Neural crest cell (in vitro differentiated cells): ENCODE results near the gene TACSTD2. TPM values are rescaled to one million over a fixed set of nuclear protein-coding genes. Genes with fewer than 3 reads are reported as not detected.

Experiments
- DNase-seq: peaks from one replicate; pipeline ENCODE4 v3.0.0; 2021; ENCODE audit warnings: low read depth, mixed read lengths, low spot score
- H3K27ac Mint-ChIP-seq: one replicate; pipeline ENCODE4 v1.8.0; 2021; ENCODE audit warnings: mild to moderate bottlenecking, mixed read lengths; ENCODE audit not compliant: unreplicated experiment
- H3K27me3 Mint-ChIP-seq: 2 replicates; pipeline ENCODE4 v1.8.0; 2021; ENCODE audit warnings: low read depth, mild to moderate bottlenecking, mixed read lengths
- H3K36me3 Mint-ChIP-seq: 2 replicates; pipeline ENCODE4 v1.8.0; 2021; ENCODE audit warnings: low read depth, mild to moderate bottlenecking, mixed read lengths
- H3K4me1 Mint-ChIP-seq: 2 replicates; pipeline ENCODE4 v1.8.0; 2021; ENCODE audit warnings: mixed read lengths
- H3K4me3 Mint-ChIP-seq: one replicate; pipeline ENCODE4 v1.8.0; 2021; ENCODE audit warnings: mild to moderate bottlenecking, mixed read lengths
- H3K9me3 Mint-ChIP-seq: 2 replicates; pipeline ENCODE4 v1.8.0; 2021; ENCODE audit warnings: mixed read lengths
- CTCF ChIP-seq: fragments of 200-600 bp; sonication (generic); conservative IDR thresholded peaks from 2 replicates; pipeline ENCODE4 v1.5.0; 2021; ENCODE audit warnings: antibody characterized with exemption, mild to moderate bottlenecking
- total RNA-seq: library from RNA; stranded (reverse); gene quantifications from 2 replicates; pipeline ENCODE4 v1.2.1, GENCODE V29; 2021

Gene TACSTD2
- total RNA-seq, 1 donor from 2014 or later: not detected

DNA sequence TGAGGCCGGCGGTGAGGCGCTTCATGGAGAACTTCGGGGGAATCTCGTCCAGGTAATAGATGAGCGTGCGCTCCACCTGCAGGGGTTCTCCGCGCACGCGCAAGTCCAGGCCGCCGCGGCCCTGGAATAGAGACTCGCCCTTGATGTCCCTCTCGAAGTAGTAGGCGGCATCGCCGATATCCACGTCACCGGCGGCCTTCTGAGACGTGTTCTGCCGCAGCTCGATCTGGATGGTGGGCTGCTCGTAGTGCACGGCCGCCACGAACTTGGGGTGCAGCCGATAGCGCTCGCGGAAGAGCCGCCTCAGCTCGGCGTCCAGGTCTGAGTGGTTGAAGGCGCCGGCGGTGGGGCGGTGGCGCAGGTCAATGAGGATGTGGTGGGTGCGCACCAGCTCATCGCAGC is 726 bp downstream of the TACSTD2 start:
- Mint-ChIP-seq H3K27ac (no peak overlapping the region), H3K9me3 (no peaks in the 10 kb centered on the region), H3K36me3 (no peaks in the 10 kb centered on the region), H3K4me3 (no peak overlapping the region), H3K4me1 (peaks cover 26% of the 10 kb centered on the region), H3K27me3 (peaks cover 52% of the 10 kb centered on the region)
- no peak for TF ChIP-seq CTCF
- no peak for DNase-seq

DNA sequence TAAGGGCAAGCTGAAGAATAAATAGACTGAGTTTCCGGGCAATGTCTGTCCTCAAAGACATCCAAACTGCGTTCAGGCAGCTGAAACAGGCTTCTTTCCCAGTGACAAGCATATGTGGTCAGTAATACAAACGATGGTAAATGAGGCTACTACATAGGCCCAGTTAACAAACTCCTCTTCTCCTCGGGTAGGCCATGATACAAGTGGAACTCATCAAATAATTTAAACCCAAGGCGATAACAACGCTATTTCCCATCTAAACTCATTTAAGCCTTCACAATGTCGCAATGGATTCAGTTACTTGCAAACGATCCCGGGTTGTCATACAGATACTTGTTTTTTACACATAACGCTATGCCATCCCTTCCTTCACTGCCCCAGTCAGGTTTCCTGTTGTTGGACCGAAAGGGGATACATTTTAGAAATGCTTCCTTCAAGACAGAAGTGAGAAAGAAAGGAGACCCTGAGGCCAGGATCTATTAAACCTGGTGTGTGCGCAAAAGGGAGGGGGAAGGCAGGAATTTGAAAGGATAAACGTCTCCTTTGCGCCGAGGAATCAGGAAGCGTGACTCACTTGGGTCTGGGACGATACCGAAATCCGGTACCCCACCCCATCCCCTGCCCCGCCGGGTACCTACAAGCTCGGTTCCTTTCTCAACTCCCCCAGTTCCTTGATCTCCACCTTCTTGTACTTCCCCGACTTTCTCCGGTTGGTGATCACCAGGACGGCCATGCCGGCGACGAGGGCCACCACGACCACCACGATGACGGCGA is 1.3 kb downstream of the TACSTD2 start:
- Mint-ChIP-seq H3K27me3 (peaks cover 52% of the 10 kb centered on the region), H3K4me1 (peaks cover 26% of the 10 kb centered on the region), H3K27ac (no peak overlapping the region), H3K36me3 (no peaks in the 10 kb centered on the region), H3K9me3 (no peaks in the 10 kb centered on the region), H3K4me3 (no peak overlapping the region)
- DNase-seq: no peak
- TF ChIP-seq CTCF: no peak

GRCh38 chr1:58574816-58575215 is 2.2 kb downstream of the TACSTD2 start:
- no peaks in the 10 kb centered on the region for H3K36me3 Mint-ChIP-seq
- H3K27ac Mint-ChIP-seq: no peak overlapping the region
- DNase-seq: no peak
- no peaks in the 10 kb centered on the region for H3K9me3 Mint-ChIP-seq
- peaks cover 26% of the 10 kb centered on the region for H3K4me1 Mint-ChIP-seq
- H3K27me3 Mint-ChIP-seq: peaks cover 49% of the 10 kb centered on the region
- TF ChIP-seq CTCF: no peak
- H3K4me3 Mint-ChIP-seq: no peak overlapping the region

- H3K27me3 Mint-ChIP-seq: peaks cover 41% of the 10 kb centered on the region
- H3K4me3 Mint-ChIP-seq: no peak overlapping the region
- no peak overlapping the region for H3K27ac Mint-ChIP-seq
- no peak for DNase-seq
- no peaks in the 10 kb centered on the region for H3K36me3 Mint-ChIP-seq
- no peaks in the 10 kb centered on the region for H3K9me3 Mint-ChIP-seq
- peaks cover 31% of the 10 kb centered on the region for H3K4me1 Mint-ChIP-seq
- TF ChIP-seq CTCF: no peak
Observed at GRCh38 chr1:58573705-58574591, 3.1 kb downstream of the TACSTD2 start.

- Mint-ChIP-seq H3K9me3 (no peaks in the 10 kb centered on the region), H3K36me3 (no peaks in the 10 kb centered on the region), H3K27ac (no peak overlapping the region), H3K27me3 (peaks cover 36% of the 10 kb centered on the region), H3K4me3 (no peak overlapping the region), H3K4me1 (peaks cover 32% of the 10 kb centered on the region)
- no peak for DNase-seq
- no peak for TF ChIP-seq CTCF
Observed at GRCh38 chr1:58573138-58573537, 3.9 kb downstream of the TACSTD2 start.
